GM12878 (cell line): ENCODE results near the gene HMGN1. TPM values are rescaled to one million over a fixed set of nuclear protein-coding genes. Genes with fewer than 3 reads are reported as not detected.

Experiments
- BMI1 ChIP-seq: fragments of 450-650 bp; IDR thresholded peaks from 2 replicates; pipeline ENCODE4 v1.6.1; 2016; ENCODE audit warnings: mild to moderate bottlenecking, moderate library complexity, borderline replicate concordance
- CHD1 ChIP-seq: IDR thresholded peaks from 2 replicates; pipeline ENCODE4 v1.6.1; 2012; ENCODE audit warnings: low read depth, low read length, improper control_type of control experiment
- CTCF ChIP-seq, 3 experiments: IDR thresholded peaks in 2 of 3; conservative IDR thresholded peaks in 1 of 3; 2 replicates each; pipeline ENCODE4 v1.5.1; 2011; ENCODE audit warnings: low read depth in 3 of 3, low read length in 3 of 3, mild to moderate bottlenecking in 3 of 3, control low read depth in 2 of 3, moderate library complexity in 2 of 3, inconsistent platforms in 1 of 3, mixed read lengths in 1 of 3; ENCODE audit not compliant: control insufficient read depth in 2 of 3, insufficient read depth in 1 of 3; ENCODE audit errors: extremely low read depth in 1 of 3
- ELK1 ChIP-seq: IDR thresholded peaks from 2 replicates; pipeline ENCODE4 v1.6.1; 2012; ENCODE audit warnings: low read depth, low read length, improper control_type of control experiment
- ETV6 ChIP-seq, 2 experiments: fragments of 450-650 bp in 1 of 2; IDR thresholded peaks in 1 of 2; conservative IDR thresholded peaks in 1 of 2; 2 replicates each; pipeline ENCODE4 v1.6.1; 2014; ENCODE audit warnings: antibody characterized with exemption in 1 of 2, borderline replicate concordance in 1 of 2, low read depth in 1 of 2, mild to moderate bottlenecking in 1 of 2, moderate library complexity in 1 of 2
- FOS ChIP-seq: IDR thresholded peaks from 3 replicates; pipeline ENCODE4 v1.6.1; 2011; ENCODE audit warnings: borderline replicate concordance; ENCODE audit not compliant: insufficient read length; ENCODE audit errors: extremely low read depth
- JUND ChIP-seq: IDR thresholded peaks from 2 replicates; pipeline ENCODE4 v1.6.1; 2012; ENCODE audit warnings: low read depth, mild to moderate bottlenecking, low read length, improper control_type of control experiment, moderate library complexity
- MTA3 ChIP-seq: IDR thresholded peaks from 2 replicates; pipeline ENCODE4 v1.6.1; 2012; ENCODE audit warnings: low read length, inconsistent platforms, borderline replicate concordance
- NBN ChIP-seq: fragments of 450-650 bp; IDR thresholded peaks from 2 replicates; pipeline ENCODE4 v1.6.1; 2016
- NFXL1 ChIP-seq: fragments of 450-650 bp; IDR thresholded peaks from 2 replicates; pipeline ENCODE4 v1.6.1; 2017; ENCODE audit warnings: antibody characterized with exemption, mild to moderate bottlenecking, borderline replicate concordance
- PAX5 ChIP-seq: IDR thresholded peaks from 2 replicates; pipeline ENCODE4 v1.6.1; 2011; ENCODE audit warnings: low read depth, low read length, borderline replicate concordance
- SKIL ChIP-seq: fragments of 450-650 bp; IDR thresholded peaks from 2 replicates; pipeline ENCODE4 v1.6.1; 2017; ENCODE audit warnings: mild to moderate bottlenecking, low read depth, inconsistent platforms; ENCODE audit not compliant: poor library complexity, severe bottlenecking
- SREBF2 ChIP-seq: IDR thresholded peaks from 2 replicates; pipeline ENCODE4 v1.6.1; 2012; ENCODE audit warnings: mild to moderate bottlenecking, low read length
- TBL1XR1 ChIP-seq: IDR thresholded peaks from 2 replicates; pipeline ENCODE4 v1.6.1; 2012; ENCODE audit warnings: low read depth, low read length, improper control_type of control experiment
- USF1 ChIP-seq: IDR thresholded peaks from 2 replicates; pipeline ENCODE4 v1.6.1; 2011; ENCODE audit warnings: borderline replicate concordance, low read depth, mild to moderate bottlenecking, moderate library complexity, mixed read lengths, low read length; ENCODE audit not compliant: insufficient read depth; ENCODE audit errors: extremely low read length
- ZBED1 ChIP-seq: IDR thresholded peaks from 2 replicates; pipeline ENCODE4 v1.6.1; 2016; ENCODE audit warnings: borderline replicate concordance
- ZBTB4 ChIP-seq: fragments of 450-650 bp; formaldehyde crosslinking; IDR thresholded peaks from 2 replicates; pipeline ENCODE4 v1.4.0; 2022; ENCODE audit warnings: mild to moderate bottlenecking, moderate library complexity
- polyA plus RNA-seq, 11 experiments: library from polyadenylated mRNA; depleted of rRNA in 4 of 11; unstranded in 6 of 11; stranded (reverse) in 5 of 11; fragments of >200 nt; fragmentation: Nextera tagmentation in 4 of 11; fragmentation: Illumina TruSeq in 1 of 11; extraction: Ambion mirVana in 4 of 11; extraction: Trizol in 1 of 11; gene quantifications; 1 replicate in 1 of 11; 2 replicates in 10 of 11; pipeline versions ENCODE4 v1.2.1 to v1.2.3, GENCODE V29; 2011 to 2016; ENCODE audit warnings: inconsistent platforms in 2 of 11, missing spikeins in 2 of 11, low read depth in 1 of 11
- total RNA-seq, 4 experiments: library from RNA; depleted of rRNA in 3 of 4; stranded (reverse); fragments of >200 nt in 3 of 4; fragmentation: Illumina TruSeq in 1 of 4; extraction: Trizol in 1 of 4; gene quantifications; 2 replicates each; pipeline versions ENCODE4 v1.2.1 to v1.2.3, GENCODE V29; 2013 to 2021

The HMGN1 gene
- total and polyA plus RNA-seq, 10 of the 15 experiments (the other 5 are each of a cell fraction or from before 2014, with no cell fraction given) = 120 to 798 (median 396) TPM

GRCh38 chr21:39313571-39314142 lies 35.2 kb downstream of the HMGN1 start, which contains the start of gene BRWD1 (continued):
- TF ChIP-seq ZBTB4 (CRISPR knock-in tag) (no peak), NBN (peak; percentile 96), TBL1XR1 (no peak), JUND (no peak), USF1 (peak; percentile 47), FOS (no peak), PAX5 (no peak; the same call in 1 of the 2 replicates), ELK1 (peak; percentile 41; the same call in 1 of the 2 replicates), SKIL (peak; percentile 87), SREBF2 (no peak), MTA3 (no peak), BMI1 (no peak), CTCF (IDR thresholded peaks at IDR 0.05 in 2 of 3, conservative IDR thresholded peaks at IDR 0.05 in 1 of 3; ENCODE audit: control insufficient read depth in 2 of 3, extremely low read depth in 1 of 3, insufficient read depth in 1 of 3, low read depth in 3 of 3, low read length in 3 of 3) (peak; percentile 4 to 29 (median 16); a peak in 3 of 6 replicates), NFXL1 (no peak), CHD1 (no peak), ETV6 (conservative IDR thresholded peaks at IDR 0.05 in 1 of 2, IDR thresholded peaks at IDR 0.05 in 1 of 2; ENCODE audit: borderline replicate concordance in 1 of 2, low read depth in 1 of 2) (peak in 1 of 2 experiments; percentile 63; a peak in 1 of 4 replicates), ZBED1 (no peak)
